ENCODE results near the gene SART1.
A peak's percentile ranks its signal among the peaks of the same experiment; 100 is the strongest.

SART1 gene

GRCh38 chr11:65961267-65962140 is at the start of gene SART1:
Gene SART1 (plus strand): TSS chr11:65961734. CDS start chr11:65961781, 47 bp downstream.
- no peak for TF ChIP-seq CTCF (IDR thresholded peaks at IDR 0.05; ENCODE audit: low read depth, low read length)
- peak within 1 kb of the TSS; percentile 92 for H3K4me3 ChIP-seq (ENCODE audit: low read depth, low read length)

GRCh38 chr11:65912845-65913244 is 48.7 kb upstream of the SART1 start:
- no peak overlapping the region for H3K4me3 ChIP-seq (ENCODE audit: low read depth, low read length)
- no peak for TF ChIP-seq CTCF (IDR thresholded peaks at IDR 0.05; ENCODE audit: low read depth, low read length)

DNA sequence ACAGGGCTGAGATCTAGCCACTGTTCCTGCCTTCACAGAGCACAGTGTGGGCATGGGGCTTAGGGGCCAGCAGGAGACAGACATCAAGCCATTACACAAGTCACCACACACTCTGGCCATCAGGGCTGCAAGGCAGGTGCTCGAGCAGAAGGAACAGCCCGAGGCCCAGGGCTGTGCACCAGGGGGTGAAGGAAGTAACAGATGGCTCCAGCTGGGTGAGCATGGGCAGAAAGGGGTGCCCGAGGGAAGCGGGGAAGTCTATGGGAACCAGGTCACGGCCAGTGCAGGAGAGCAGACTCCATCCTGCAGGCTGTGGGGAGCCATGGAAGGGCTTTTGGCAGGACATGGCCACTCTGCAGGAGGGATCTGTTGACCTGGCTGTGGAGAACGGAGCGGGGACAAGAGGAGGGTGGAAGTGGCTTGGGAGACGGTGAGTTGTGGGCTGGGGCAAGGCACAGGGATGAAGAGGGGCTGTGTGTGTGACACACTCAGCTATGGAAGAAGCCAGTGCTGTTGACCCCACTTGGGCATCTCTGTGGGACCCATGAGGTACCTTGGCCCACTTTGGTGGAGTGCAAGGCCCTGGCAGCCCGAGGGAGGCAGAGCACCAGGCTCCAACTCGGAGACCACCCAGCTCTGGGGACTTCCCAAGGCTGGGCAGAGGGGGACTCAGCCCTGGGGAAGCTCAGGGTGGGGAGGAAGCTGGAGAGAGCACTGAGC is 46.3 kb upstream of the SART1 start:
- no peak overlapping the region for H3K4me3 ChIP-seq (ENCODE audit: low read depth, low read length)
- no peak for TF ChIP-seq CTCF (IDR thresholded peaks at IDR 0.05; ENCODE audit: low read depth, low read length)

DNA sequence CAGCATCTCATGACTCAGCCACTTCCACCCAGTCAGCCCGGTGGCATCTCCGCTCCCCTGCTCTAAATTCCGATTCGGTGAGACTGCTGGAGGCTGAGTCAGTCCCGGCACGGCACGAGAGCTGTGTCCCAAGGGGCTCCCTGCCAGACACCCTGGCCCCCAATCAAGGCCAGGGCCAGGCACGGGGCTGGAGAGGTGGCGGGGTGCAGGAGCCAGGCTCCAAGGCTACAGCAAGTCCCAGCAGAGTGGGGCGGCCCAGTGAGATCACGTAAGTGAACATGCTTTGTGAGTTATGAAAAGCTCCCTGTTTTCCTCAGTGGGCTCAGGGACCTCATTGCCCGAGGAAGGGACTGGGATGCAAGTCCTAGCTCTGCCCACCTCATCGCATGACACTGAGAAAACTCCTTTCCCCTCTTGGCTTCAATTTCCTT is 45.7 kb upstream of the SART1 start:
- H3K4me3 ChIP-seq (ENCODE audit: low read depth, low read length): peak overlapping the region; percentile 76
- no peak for TF ChIP-seq CTCF (IDR thresholded peaks at IDR 0.05; ENCODE audit: low read depth, low read length)

GRCh38 chr11:65916391-65916790 is 45.1 kb upstream of the SART1 start:
- peak overlapping the region; percentile 76 for H3K4me3 ChIP-seq (ENCODE audit: low read depth, low read length)
- no peak for TF ChIP-seq CTCF (IDR thresholded peaks at IDR 0.05; ENCODE audit: low read depth, low read length)

- peak overlapping the region; percentile 76 for H3K4me3 ChIP-seq (ENCODE audit: low read depth, low read length)
- TF ChIP-seq CTCF (IDR thresholded peaks at IDR 0.05; ENCODE audit: low read depth, low read length): no peak
Observed at GRCh38 chr11:65917077-65917433, 44.5 kb upstream of the SART1 start.

Data from WI38 (cell line).